NT2/D1 (cell line): ENCODE results near the gene PCDHGB3.
"Not testable (repeated sequence)": the region's sequence is repeated elsewhere in the genome, so short reads cannot be mapped to it uniquely, and the experiment has no call there.

Experiments used
- DNase-seq: peaks from one replicate; pipeline ENCODE4 v3.0.0-alpha.2; 2011; ENCODE audit warnings: low read depth, low spot score
- H3K27me3 ChIP-seq: 2 replicates; pipeline ENCODE4 v1.6.0; 2011; ENCODE audit warnings: mild to moderate bottlenecking; ENCODE audit not compliant: insufficient read length, insufficient read depth
- H3K36me3 ChIP-seq: 2 replicates; pipeline ENCODE4 v1.6.1; 2011; ENCODE audit warnings: mild to moderate bottlenecking, low read length, mixed read lengths; ENCODE audit not compliant: insufficient read depth, insufficient read length
- H3K4me1 ChIP-seq: 2 replicates; pipeline ENCODE4 v1.5.1; 2011; ENCODE audit not compliant: insufficient read depth, insufficient read length
- H3K4me3 ChIP-seq: 2 replicates; pipeline ENCODE4 v1.5.1; 2011; ENCODE audit warnings: low read depth; ENCODE audit not compliant: insufficient read length
- H3K9ac ChIP-seq: 2 replicates; pipeline ENCODE4 v1.6.0; 2011; ENCODE audit warnings: low read depth; ENCODE audit not compliant: insufficient read length
- H3K9me3 ChIP-seq: 2 replicates; pipeline ENCODE4 v1.5.1; 2011; ENCODE audit warnings: mild to moderate bottlenecking, low read length; ENCODE audit not compliant: insufficient read depth
- SUZ12 ChIP-seq: IDR thresholded peaks from 2 replicates; pipeline ENCODE4 v1.6.1; 2011; ENCODE audit not compliant: insufficient read length, insufficient read depth; ENCODE audit errors: extremely low read depth
- YY1 ChIP-seq: IDR thresholded peaks from 2 replicates; pipeline ENCODE4 v1.6.1; 2011; ENCODE audit not compliant: insufficient read length, insufficient read depth
- ZNF274 ChIP-seq: IDR thresholded peaks from 2 replicates; pipeline ENCODE4 v1.6.1; 2011; ENCODE audit warnings: mild to moderate bottlenecking, low read depth, low read length

PCDHGB3 gene

DNA sequence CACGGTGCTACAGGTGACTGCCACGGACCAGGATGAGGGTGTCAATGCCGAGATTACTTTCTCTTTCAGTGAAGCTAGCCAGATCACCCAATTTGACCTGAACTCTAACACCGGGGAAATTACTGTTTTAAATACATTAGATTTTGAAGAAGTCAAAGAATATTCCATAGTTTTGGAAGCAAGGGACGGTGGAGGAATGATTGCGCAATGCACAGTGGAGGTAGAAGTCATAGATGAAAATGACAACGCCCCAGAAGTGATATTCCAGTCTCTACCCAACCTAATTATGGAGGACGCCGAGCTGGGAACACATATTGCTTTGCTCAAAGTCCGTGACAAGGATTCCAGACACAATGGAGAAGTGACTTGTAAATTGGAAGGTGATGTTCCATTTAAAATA, 18.6 kb downstream of the PCDHGB3 start:
- Histone ChIP-seq H3K9me3 (peaks cover 10% of the 10 kb centered on the region; the same call in 1 of the 2 replicates), H3K9ac (no peak overlapping the region), H3K4me1 (no peaks in the 10 kb centered on the region), H3K36me3 (no peaks in the 10 kb centered on the region), H3K4me3 (no peak overlapping the region), H3K27me3 (no peaks in the 10 kb centered on the region)
- TF ChIP-seq YY1 = no peak
- no peak for TF ChIP-seq ZNF274
- no peak for TF ChIP-seq SUZ12
- DNase-seq = no peak

DNA sequence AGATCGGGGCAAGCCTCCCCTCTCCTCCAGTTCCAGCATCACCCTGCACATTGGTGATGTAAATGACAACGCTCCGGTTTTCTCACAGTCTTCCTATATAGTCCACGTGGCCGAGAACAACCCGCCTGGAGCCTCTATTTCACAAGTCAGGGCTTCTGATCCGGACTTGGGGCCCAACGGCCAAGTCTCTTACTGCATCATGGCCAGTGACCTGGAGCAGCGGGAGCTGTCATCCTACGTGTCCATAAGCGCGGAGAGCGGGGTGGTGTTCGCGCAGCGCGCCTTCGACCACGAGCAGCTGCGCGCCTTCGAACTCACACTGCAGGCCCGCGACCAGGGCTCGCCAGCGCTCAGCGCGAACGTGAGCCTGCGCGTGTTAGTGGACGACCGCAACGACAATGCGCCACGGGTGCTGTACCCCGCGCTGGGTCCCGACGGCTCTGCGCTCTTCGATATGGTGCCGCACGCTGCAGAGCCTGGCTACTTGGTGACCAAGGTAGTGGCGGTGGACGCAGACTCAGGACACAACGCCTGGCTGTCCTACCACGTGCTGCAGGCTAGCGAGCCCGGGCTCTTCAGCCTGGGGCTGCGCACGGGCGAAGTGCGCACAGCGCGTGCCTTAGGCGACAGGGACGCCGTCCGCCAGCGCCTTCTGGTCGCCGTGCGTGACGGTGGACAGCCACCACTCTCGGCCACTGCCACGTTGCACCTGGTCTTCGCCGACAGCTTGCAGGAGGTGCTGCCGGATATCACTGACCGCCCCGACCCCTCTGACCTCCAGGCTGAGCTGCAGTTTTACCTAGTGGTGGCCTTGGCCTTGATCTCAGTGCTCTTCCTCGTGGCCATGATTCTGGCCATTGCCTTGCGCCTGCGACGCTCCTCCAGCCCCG, 19.4 kb downstream of the PCDHGB3 start:
- TF ChIP-seq SUZ12 (no peak), ZNF274 (no peak), YY1 (no peak)
- no peaks in the 10 kb centered on the region for H3K36me3 ChIP-seq
- H3K9ac ChIP-seq = no peak overlapping the region
- no peak for DNase-seq
- no peak overlapping the region for H3K4me3 ChIP-seq
- no peaks in the 10 kb centered on the region for H3K4me1 ChIP-seq
- peaks cover 14% of the 10 kb centered on the region; the same call in 1 of the 2 replicates for H3K9me3 ChIP-seq
- H3K27me3 ChIP-seq = no peaks in the 10 kb centered on the region

DNA sequence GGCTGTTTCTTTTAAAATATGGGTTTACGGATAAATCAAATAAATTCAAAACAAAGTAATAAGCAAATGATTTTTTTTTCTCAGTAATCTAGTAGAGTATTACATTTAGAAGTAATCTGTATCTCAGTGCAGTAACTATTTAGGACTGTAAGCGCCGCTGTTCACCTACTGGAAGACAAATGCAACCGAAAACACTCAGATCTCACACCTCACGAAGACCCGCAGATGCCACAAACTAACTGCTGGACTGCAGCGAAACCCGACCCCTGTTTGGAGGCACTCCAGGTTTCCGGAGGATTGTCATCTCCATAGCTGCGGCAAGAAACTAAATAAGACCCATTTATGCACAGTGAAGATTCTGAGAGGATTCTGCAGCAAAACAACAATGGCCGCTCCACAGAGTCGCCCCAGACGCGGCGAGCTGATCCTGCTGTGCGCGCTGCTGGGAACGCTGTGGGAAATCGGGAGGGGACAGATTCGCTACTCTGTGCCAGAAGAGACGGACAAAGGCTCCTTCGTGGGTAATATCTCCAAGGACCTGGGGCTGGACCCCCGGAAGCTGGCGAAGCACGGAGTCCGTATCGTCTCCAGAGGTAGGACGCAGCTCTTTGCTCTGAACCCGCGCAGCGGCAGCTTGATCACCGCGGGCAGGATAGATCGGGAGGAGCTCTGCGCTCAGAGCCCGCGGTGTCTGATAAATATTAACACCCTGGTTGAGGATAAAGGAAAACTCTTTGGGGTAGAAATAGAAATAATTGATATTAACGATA, 22.6 kb downstream of the PCDHGB3 start, which contains the start of gene PCDHGA8:
TSS of gene PCDHGA8 (plus strand) at position 205 of the 770 bp plus-strand sequence. CDS start at position 386, 181 bp downstream.
- Histone ChIP-seq H3K4me1 (no peaks in the 10 kb centered on the region), H3K27me3 (no peaks in the 10 kb centered on the region), H3K36me3 (no peaks in the 10 kb centered on the region), H3K9me3 (peaks cover 14% of the 10 kb centered on the region; the same call in 1 of the 2 replicates), H3K4me3 (no peak within 1 kb of the TSS), H3K9ac (no peak within 1 kb of the TSS)
- DNase-seq = no peak
- TF ChIP-seq YY1 (no peak), ZNF274 (no peak), SUZ12 (no peak)

DNA sequence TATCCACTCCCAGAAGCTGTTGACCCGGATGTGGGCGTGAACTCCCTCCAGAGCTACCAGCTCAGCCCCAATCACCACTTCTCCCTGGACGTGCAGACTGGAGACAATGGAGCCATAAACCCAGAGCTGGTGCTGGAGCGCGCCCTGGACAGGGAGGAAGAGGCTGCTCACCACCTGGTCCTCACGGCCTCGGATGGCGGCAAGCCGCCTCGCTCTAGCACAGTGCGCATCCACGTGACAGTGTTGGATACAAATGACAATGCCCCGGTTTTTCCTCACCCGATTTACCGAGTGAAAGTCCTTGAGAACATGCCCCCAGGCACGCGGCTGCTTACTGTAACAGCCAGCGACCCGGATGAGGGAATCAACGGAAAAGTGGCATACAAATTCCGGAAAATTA, 23.2 kb downstream of the PCDHGB3 start:
- no peaks in the 10 kb centered on the region for H3K4me1 ChIP-seq
- DNase-seq = no peak
- H3K27me3 ChIP-seq = no peaks in the 10 kb centered on the region
- H3K9me3 ChIP-seq = peaks cover 14% of the 10 kb centered on the region; the same call in 1 of the 2 replicates
- H3K9ac ChIP-seq = no peak overlapping the region
- TF ChIP-seq YY1 = no peak
- TF ChIP-seq SUZ12 = no peak
- no peak for TF ChIP-seq ZNF274
- H3K36me3 ChIP-seq = no peaks in the 10 kb centered on the region
- no peak overlapping the region for H3K4me3 ChIP-seq

DNA sequence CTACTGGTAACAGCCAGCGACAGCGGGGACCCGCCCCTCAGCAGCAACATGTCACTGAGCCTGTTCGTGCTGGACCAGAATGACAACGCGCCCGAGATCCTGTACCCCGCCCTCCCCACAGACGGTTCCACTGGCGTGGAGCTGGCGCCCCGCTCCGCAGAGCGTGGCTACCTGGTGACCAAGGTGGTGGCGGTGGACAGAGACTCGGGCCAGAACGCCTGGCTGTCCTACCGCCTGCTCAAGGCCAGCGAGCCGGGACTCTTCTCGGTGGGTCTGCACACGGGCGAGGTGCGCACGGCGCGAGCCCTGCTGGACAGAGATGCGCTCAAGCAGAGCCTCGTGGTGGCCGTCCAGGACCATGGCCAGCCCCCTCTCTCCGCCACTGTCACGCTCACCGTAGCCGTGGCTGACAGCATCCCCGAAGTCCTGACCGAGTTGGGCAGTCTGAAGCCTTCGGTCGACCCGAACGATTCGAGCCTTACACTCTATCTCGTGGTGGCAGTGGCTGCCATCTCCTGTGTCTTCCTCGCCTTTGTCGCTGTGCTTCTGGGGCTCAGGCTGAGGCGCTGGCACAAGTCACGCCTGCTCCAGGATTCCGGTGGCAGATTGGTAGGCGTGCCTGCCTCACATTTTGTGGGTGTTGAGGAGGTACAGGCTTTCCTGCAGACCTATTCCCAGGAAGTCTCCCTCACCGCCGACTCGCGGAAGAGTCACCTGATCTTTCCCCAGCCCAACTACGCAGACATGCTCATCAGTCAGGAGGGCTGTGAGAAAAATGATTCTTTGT, 24.6 kb downstream of the PCDHGB3 start:
- not testable (repeated sequence) for H3K36me3 ChIP-seq, H3K4me3 ChIP-seq, H3K27me3 ChIP-seq, DNase-seq, H3K4me1 ChIP-seq, H3K9ac ChIP-seq
- H3K9me3 ChIP-seq = peaks cover 18% of the 10 kb centered on the region; the same call in 1 of the 2 replicates

DNA sequence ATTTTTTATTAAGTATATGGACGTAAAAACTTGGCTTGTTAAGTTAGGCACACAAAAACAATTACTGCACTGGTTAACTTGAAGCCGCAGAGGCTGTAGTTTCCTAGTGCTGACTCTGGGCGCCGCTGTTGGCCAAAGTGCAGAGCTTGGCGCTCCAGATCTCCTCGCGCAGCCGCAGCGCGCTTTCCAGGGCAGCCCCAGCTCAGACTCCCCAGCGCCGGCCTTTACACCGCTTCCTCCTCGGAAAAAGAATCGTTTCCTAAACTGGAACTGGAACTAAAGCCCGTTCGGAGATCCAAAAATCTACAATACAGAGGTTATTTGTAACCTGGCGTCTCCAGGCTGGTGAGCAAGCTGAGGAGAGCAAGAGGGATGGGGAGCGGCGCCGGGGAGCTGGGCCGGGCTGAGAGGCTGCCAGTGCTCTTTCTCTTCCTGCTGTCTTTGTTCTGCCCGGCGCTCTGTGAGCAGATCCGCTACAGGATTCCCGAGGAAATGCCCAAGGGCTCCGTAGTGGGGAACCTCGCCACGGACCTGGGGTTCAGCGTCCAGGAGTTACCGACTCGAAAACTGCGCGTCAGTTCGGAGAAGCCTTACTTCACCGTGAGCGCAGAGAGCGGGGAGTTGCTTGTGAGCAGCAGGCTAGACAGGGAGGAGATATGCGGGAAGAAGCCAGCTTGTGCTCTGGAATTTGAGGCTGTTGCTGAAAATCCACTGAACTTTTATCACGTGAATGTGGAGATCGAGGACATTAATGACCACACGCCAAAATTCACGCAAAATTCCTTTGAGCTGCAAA, 27.9 kb downstream of the PCDHGB3 start, which contains the start of gene PCDHGB5:
TSS of gene PCDHGB5 (plus strand) at position 192 of the 796 bp plus-strand sequence. CDS start at position 373, 181 bp downstream.
- peaks cover 13% of the 10 kb centered on the region; the same call in 1 of the 2 replicates for H3K9me3 ChIP-seq
- H3K27me3 ChIP-seq, H3K4me1 ChIP-seq, H3K36me3 ChIP-seq, H3K4me3 ChIP-seq, DNase-seq, H3K9ac ChIP-seq: not testable (repeated sequence)
